NK-92 treated with Interleukin-12 subunit alpha and Interleukin-12 subunit beta, amount 100 ng/mL, for 24 hours (cell line): ENCODE results near the gene MGMT.

Experiments used
- DNase-seq: peaks from one replicate; lab custom pipeline; 2025; lab: John Stamatoyannopoulos, UW

MGMT gene

GRCh38 chr10:129692695-129693094, 225.7 kb downstream of the MGMT start:
- DNase-seq, result no peak

- DNase-seq, result no peak
Observed at GRCh38 chr10:129693382-129693781, 226.3 kb downstream of the MGMT start.

GRCh38 chr10:129694184-129694583, 227.1 kb downstream of the MGMT start:
- DNase-seq, result no peak

GRCh38 chr10:129694691-129695243, 227.7 kb downstream of the MGMT start:
- no peak for DNase-seq

- no peak for DNase-seq
Observed at GRCh38 chr10:129695671-129696070, 228.6 kb downstream of the MGMT start.

GRCh38 chr10:129696636-129697035, 229.6 kb downstream of the MGMT start:
- DNase-seq, result no peak

- DNase-seq, result no peak
Observed at GRCh38 chr10:129697463-129698247, 230.6 kb downstream of the MGMT start.

GRCh38 chr10:129699722-129700340, 232.8 kb downstream of the MGMT start:
- no peak for DNase-seq

GRCh38 chr10:129702605-129703004, 235.6 kb downstream of the MGMT start:
- no peak for DNase-seq

GRCh38 chr10:129703287-129704137, 236.5 kb downstream of the MGMT start:
- DNase-seq, result no peak

- DNase-seq, result no peak
Observed at GRCh38 chr10:129704225-129704624, 237.2 kb downstream of the MGMT start.

- no peak for DNase-seq
Observed at GRCh38 chr10:129704786-129705525, 237.9 kb downstream of the MGMT start.

GRCh38 chr10:129705676-129706075, 238.6 kb downstream of the MGMT start:
- DNase-seq, result no peak

GRCh38 chr10:129706081-129706480, 239.0 kb downstream of the MGMT start:
- no peak for DNase-seq

GRCh38 chr10:129706523-129706922, 239.5 kb downstream of the MGMT start:
- DNase-seq, result no peak

GRCh38 chr10:129707406-129708388, 240.7 kb downstream of the MGMT start:
- no peak for DNase-seq

- DNase-seq, result no peak
Observed at GRCh38 chr10:129709101-129709500, 242.1 kb downstream of the MGMT start.

- DNase-seq, result no peak
Observed at GRCh38 chr10:129709627-129710509, 242.8 kb downstream of the MGMT start.

- no peak for DNase-seq
Observed at GRCh38 chr10:129710510-129710847, 243.4 kb downstream of the MGMT start.

- no peak for DNase-seq
Observed at GRCh38 chr10:129711291-129711690, 244.2 kb downstream of the MGMT start.
